Stimulated activated naive CD4-positive, alpha-beta T cell (primary cell): ENCODE measurements around the gene ASTN2.

Source experiments
- DNase-seq, 6 experiments: peaks; one replicate each; lab custom pipeline; 2025; lab: John Stamatoyannopoulos, UW

Gene ASTN2

DNA sequence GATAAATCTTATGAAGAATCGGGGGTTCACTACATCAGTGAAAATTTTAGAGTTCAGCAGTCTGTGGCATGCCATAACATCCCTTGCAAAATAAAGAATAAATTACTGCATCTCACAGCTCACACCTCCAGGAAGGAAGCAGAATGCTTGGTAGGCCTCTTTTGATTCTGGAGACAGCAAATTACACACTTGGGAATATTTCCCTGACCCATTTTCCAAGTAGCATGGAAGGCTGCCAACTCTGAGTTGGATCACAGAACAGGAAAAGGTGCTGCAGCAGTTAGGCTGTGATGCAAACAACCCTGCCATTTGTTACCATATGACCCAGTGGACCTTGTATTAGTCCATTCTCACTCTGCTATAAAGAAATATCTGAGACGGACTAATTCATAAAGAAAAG lies 293.5 kb downstream of the ASTN2 start:
- no peak for DNase-seq

DNA sequence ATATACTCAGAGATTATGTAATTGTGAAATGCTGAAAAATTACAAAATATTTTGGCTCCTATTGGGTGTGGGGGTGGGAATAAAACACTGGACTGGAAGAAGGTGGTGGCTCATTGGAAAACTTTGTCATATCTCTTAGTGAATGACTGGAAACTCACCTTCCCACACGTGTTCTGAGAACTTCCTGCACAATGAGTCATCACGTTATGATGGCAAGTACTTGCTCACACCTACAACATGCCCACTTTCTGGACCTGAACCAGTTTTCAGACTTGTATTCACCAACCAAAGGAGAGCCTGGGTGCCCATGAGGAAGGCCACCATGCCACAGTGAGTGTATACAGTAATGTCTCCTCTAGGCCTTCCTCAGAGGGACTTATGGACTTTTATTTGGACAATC lies 294.8 kb downstream of the ASTN2 start:
- DNase-seq: no peak

DNA sequence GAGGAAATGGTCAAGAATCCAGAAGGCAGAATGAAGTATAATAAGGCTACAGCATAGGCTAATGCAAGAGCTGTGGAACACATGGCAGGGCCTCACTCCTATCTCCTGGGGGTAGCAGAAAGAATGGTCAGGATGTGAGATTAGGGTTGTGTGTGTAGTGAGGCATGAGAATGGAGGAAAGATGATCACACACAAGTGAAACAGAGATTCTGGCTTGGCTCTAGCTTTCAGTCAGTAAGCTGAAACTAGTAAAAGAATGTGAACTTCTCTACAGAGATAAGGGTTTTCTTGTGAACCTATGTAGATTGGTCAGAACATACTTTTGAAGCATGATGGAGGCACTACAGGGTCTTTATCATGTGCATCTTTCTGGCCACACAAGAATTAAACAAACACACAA lies 298.8 kb downstream of the ASTN2 start:
- DNase-seq: no peak

DNA sequence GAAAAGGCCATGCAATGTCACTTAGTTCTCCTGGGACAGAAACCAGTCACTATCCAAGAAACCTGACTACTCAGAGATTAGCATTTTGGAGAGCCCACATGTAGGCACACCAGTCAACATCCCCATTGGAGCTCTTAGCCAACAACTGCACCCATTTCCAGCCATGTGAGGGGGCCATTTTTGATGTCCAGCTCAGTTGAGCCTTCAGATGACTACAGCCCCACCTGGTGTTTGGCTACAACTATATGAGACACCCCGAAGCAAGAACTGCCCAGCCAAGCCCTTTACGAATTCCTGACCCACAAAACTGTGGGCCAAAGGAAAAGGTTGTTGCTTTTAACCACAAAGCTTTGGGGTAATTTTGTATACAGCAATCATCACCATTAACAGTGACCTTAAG lies 300.1 kb downstream of the ASTN2 start:
- no peak for DNase-seq

DNA sequence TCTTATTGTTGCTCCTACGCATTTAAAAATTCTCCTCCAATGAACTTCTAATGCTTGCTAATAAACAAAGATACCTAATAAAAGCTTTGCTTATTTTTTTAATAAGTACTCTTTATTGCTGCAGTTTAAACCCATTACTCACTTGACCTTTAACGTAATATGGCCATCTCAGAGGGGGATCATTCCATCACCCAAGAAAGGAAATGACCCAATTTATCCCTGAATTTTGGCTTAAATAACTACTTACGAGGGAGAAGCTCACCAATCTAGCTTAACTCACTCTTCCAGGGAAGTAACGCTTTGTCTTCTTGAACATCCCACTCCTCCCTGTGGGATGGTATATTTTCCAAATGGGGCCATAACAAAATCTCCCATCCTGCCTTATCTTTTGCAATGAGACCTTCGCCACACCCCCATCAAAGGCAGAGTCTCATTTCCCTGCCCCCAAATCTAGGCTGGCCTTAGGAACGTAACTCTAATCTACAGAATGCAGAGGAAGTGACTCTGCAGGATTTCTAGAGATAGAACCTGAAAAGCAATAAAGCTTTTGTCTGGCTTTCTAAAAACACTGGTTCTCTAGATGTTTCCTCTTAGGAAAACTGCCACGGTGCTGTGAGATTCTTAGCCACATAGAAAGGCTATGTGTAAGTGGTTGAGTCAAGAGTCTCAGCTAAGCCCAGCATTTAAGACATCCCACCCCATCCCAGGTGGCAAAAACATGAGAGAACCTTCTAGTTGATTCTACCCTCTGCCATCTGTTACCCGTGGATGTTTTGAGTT lies 310.0 kb downstream of the ASTN2 start:
- no peak for DNase-seq

DNA sequence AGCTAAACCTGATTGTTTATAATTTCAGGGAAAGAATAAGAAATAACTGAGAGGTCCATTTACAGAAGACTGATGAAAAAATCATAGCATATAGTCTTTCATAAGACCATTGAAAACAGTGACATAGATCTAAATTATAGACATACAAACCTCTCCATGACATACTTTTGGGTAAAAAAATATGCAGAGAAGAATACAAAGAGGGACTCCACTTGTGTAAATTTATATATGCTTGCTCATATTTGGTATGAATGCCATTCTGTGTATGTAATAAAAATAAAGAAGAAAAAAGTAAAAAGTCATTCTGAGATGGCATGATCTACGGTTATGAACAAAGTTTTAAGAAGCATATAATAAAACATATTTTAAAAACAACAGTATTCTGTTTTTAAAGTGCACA lies 310.7 kb downstream of the ASTN2 start:
- DNase-seq: no peak

DNA sequence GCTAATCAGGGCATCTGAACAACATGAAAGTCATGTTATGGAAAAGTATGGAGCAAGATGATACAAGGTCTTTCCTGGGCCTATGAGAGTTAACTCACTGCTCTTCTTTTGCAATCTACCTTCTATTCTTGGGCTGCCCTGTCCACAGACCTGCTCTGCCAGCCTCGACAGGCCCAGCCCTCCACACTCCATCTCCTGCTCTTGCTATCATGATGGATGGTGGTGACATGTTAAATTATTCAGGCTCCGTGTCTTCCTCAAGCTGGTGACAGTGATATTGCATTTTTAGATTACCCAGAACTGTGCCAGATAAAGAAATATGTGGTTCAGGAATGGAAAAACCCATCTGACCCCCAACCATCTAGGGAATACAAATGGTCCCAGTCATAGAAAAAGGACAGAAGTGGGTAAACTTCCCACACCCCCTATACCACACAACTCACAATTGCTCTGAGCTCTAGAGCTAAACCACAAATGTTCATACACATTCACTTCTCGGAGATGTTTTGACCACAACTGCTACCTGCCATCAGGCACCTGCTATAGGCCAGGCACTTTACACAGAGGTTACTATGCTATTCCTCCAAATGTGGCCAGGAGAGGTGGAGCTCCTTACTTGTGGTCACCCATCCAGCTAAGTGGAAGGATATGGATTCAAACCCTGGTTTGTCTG lies 311.3 kb downstream of the ASTN2 start:
- DNase-seq: no peak

DNA sequence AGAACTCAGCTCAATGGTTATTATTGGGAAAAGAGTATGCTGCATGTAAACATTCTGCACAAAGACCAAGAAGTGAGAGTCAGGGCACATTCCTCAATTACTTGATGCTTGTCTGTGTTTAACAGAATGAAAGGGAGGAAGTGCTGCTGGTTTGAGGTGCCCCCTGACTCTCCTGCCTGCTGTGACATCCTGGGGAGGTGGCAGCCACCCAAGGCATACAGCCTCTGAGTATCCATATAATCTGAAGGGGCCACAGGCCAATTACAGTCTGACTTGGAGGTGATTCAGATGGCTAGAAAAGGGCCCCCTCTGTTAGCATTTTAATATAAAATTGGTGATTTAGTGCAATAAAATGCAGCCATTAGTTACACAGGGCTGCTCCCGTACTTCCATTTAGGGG lies 313.8 kb downstream of the ASTN2 start:
- no peak for DNase-seq

DNA sequence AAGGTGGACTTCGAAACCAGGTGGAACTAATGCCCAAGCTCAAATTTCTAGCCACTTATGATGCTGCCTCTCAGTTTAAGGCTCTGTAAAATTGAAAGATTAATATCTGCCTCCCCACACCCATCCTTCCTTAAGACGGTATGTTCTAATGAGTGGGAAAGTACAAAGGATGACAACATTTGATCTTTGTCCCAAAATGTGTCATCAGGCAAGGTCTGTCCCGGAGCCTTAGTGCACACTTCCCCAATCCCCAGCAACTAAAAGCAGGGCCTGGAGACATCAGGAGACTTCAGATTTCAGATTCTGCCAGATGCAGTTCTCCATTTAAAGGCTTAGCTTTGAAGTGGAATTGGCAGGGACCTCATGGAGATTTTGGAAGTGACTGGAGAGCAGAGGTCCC lies 316.5 kb downstream of the ASTN2 start:
- no peak for DNase-seq

DNA sequence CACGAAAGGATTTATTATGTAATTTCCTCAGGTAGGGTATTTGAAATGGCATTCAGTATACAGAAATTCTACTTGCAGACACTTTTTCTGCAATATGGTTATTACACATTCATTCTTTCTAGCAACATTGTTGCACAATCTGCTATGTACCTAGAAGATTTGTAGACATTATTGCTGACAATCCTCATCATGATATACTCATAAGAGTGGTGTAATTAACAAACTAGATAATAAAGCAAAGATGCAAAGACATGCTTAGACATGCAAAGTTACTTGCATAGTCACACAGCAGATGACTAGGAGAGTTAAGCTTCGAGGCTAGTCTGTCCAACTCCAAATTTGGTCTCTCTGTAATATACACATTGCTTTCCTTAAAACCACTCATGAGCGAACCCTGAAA lies 317.1 kb downstream of the ASTN2 start:
- no peak for DNase-seq

DNA sequence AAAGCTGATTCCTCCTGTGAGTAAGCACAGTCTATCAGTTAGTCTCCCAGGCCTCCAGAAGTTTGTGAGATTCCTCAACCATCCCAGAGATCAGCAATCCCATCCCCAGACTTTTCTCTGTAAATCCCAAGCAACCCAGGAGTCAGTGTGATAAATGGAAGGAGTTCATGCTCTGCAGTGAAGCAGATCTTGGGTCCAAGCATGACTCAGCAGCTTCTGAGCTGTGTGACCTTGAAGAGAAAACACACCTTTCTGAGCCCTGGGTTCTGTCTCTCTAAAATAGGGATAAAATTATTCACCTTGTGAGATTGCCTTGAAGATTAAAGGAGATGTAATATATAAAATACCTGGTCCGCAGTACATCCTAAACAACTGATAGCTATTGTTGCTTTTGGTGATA lies 318.7 kb downstream of the ASTN2 start:
- no peak for DNase-seq

DNA sequence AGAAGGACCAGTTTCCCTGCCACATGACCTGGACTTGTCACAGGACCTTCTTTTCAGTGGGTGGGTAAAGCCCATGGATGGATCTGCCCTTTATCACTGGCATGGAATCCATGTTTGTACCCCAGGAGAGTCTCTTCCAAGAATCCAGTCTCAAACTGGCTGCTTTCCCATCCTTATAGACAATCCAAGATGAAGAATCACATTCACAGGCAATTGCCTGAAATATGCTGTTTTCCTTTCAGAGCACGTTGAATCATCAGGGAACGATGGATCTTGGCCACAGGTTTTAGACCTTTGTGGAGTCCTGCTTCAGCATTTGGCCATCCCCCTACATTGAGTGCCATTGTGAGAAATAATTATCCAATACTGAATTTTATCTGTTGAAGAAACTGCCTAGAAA lies 319.8 kb downstream of the ASTN2 start:
- DNase-seq: no peak

DNA sequence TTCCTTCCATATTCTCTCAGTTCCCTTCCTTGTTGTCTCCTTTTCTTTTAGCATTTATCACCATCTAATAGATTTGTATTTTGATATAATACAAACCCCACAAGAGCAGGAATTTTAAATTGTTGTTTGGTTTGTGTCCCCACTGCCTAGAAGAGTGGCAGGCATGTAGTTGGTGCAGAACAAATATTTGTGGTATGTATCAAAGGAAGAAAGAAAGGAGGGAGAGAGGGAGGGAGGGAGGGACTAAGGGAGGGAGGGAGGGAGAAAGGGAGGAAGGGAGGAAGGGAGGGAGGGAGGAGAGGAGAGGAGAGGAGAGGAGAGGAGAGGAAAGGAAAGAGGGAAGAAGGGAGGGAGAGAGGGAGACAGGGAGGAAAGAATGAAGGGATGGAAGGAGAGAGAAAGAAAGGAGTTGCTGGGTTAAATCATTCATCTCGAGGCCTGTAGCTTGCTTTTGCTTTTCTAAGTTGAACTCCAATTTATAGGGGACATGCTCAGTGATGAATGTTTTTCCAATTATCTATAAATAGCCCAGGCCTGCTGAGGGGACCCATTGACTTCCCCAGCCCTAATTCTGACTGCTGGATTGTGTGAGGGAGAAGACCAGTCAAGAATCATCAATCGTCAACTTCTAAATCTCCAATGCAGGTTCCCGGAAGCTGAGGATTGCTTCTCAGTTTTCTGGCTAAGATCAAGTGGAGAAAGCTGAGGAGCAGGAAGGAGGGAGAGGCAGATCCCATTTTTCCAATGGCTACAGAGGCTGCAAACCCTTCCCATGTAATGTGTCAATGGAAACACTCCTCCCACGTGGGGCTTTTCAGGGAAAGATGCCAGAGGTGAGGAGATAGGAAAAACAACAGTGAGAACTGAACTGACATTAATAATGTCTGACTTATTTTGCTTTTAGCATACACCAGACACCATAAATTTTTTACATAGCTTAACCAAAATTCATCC lies 320.7 kb downstream of the ASTN2 start:
- DNase-seq: no peak

DNA sequence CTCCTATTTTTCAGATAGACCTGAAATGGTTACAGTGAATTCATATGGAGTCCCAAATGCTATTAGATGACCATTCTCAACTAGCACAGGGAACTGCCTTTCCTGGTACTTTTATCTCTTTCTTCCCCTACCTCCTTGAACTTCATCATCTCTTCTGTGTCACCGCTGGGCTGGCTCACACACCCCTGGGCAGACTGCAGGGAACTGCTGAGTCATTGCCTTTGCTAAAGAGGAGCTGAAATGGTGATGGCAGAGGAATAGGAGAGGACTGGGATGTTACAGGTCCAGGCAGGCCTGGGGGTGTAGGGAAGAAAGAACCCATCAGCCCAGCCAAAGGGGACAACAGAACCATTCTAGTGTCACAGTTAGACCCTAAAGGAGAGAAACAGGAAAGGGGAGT lies 322.3 kb downstream of the ASTN2 start:
- no peak for DNase-seq

DNA sequence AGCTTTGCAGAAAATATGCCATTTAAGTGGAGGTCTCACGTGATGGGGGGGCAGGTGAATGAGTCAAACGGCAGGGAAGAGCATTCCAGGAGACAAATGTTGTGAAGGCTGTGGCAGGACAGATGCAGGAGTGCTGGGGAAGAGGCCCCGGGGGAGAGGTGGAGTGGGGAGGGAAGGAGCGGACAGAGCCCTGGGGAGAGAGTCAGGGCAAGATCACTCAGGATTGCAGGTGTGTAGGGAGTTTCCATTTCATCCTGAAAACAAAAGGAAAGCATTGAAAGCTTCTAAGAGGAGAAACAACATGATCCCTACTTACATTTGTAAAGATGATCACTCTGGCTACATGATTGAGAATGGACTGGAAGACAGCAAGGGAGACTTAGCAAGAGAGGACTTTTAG lies 323.3 kb downstream of the ASTN2 start:
- no peak for DNase-seq

DNA sequence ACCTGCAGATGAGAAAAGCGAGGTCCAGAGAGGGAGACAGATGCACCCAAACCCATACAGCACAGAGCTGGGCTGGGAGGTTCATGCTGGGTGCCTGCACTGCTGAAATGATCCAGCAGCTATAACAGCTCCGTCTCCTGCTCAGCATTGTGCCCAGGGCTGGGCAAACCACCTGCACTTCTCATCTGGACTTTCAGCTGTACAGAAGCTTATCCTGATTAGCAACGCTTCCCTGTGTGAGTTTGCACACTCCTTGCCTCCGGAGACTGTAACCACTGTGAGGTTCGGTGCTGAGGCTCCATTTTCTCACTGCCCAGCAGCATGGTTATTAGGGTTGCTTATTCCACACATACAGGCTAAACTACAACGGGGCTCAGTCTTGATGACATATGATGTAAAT lies 326.1 kb downstream of the ASTN2 start:
- DNase-seq: no peak

DNA sequence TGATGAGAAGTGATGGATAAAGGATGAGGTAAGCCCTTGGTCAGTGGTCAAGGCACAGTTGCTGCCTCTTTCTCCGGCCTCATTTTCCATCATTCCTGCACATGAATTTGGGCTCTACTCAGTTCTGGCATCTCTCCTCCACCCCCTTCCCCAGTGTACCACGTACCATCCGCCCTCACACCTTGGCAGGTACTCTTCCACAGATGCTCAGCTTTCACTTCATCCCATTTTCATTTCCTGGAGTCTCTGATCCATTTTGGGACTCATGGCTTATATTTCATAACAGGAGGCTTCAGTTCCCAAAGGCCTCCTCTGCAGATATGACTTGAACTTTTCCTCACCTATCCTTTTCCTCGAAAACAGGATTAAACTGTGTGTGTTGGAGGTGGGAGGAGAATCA lies 326.7 kb downstream of the ASTN2 start:
- no peak for DNase-seq

DNA sequence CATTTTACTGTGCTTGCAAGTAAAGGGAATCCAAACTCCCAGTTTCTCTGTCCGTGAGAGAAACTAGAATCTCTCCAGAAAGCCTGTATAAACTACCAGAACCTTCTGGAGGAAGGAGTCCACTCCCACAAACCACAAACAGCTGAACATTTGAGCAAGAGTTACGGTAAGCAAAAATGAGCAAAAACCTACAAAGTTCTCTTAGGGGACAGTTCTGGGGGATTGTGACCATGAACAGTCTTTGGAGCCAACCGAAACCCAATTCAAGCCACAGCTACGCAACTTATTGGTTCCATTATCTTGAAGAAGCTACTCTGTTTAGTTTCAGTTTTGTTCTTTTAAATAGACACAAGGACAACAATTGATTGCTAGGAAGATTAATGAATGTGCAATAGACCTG lies 330.6 kb downstream of the ASTN2 start:
- DNase-seq: no peak

DNA sequence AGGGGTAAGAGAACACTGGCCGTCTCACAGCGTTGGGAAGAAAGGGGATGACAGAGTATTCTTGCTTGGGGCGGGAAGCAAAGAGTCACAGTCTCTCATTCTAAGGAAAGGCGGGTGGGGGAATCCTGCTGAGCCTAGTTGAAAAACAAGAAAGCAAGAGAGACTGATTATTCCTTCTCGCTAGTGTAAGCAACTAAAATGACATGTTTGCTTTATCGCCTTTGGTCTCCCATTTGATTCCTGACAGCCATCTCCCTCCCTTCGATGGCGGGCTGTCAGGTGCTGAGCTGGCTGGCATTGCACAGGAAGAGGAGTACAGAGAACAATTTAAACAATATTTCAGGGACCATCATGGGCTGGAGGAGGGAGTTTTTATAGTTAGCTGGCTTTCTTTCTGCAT lies 331.3 kb downstream of the ASTN2 start:
- DNase-seq: no peak

DNA sequence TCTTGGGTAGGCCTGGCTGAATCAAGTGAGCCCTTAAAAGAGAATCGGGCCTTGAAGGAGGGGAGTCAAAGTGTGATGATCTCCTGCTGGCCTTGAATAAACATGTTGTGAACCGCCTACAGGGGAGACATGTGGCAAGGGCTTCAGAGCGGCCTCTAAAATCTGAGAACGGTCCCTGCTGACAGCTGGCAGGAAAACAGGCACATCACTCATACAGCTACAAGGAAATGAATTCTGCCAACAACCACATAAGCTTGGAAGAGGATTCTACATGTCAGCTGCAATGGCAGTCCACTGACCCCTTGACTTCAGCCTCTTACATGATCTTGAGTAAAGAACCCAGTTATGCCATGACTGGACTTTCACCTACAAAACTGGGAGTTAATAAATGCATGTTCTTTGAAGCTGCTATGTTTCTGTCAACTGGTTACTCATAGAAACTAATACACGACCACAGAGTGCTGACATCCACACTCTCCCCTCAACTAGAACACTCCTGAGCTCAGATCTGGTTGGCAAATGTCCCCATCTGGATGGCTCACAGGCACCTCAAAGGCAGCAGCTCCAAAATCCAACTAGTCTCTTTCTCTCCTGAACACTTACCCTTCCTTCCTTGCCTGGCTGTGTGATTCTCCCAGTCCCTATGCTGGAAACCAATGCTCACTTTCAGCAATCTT lies 333.1 kb downstream of the ASTN2 start:
- no peak for DNase-seq

DNA sequence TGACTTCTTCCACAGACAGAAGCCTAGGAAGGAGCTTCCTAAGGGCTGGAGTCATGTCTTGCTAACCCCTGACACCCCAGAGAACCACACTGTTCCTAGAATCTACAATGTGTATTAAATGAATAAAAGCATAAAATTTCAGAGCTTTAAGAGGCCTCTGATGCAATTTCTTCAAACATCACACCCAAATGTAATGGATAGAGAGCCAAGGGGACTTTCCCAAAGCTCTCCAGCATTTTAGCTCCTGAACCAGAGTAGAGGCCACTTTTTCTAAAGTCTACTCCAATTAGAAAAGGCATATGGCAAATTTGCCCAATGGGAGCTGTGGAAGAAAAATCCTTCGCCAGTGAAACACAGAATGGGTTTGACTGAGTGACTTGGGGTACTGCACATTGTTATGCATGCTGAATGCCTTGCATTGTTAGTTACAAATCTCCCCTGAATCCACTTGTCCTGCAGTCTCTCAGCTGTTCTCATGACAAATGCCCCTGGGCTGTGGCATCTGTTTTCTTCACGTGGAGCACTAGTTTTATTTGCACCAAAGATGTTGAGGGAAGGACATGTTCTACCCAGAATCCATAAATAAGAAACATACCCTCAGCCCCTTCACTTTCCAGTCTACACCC lies 334.0 kb downstream of the ASTN2 start:
- DNase-seq: no peak
